Prostate gland (tissue), 2 donors: ENCODE measurements around the gene MCOLN1. TPM values are rescaled to one million over a fixed set of nuclear protein-coding genes. Genes with fewer than 3 reads are reported as not detected.

Source experiments
- DNase-seq: peaks from one replicate; pipeline ENCODE4 v3.0.0-alpha.2; 2019; ENCODE audit warnings: low spot score
- H3K27ac ChIP-seq, 2 donors: fragments of 200-600 bp; sonication (generic); 2 replicates each; pipeline ENCODE4 v1.5.1; 2017 to 2019
- H3K27me3 ChIP-seq: fragments of 200-600 bp; sonication (generic); replicated peaks from 2 replicates; pipeline ENCODE4 v1.5.1; 2019; ENCODE audit not compliant: insufficient read depth
- H3K36me3 ChIP-seq, 2 donors: fragments of 200-600 bp; sonication (generic); 1 replicate in 1 of 2; 2 replicates in 1 of 2; pipeline versions ENCODE4 v1.5.1 to v1.8.1; 2017 to 2019
- H3K4me1 ChIP-seq: fragments of 200-600 bp; sonication (generic); replicated peaks from 2 replicates; pipeline ENCODE4 v1.5.1; 2019
- H3K4me3 ChIP-seq, 2 donors: fragments of 200-600 bp; sonication (generic); 2 replicates each; pipeline ENCODE4 v1.5.1; 2017 to 2019
- H3K9me3 ChIP-seq: fragments of 200-600 bp; sonication (generic); 2 replicates; pipeline ENCODE4 v1.5.1; 2017
- POLR2A ChIP-seq: fragments of 450-650 bp; IDR thresholded peaks from one replicate; pipeline ENCODE4 v1.6.1; 2016; ENCODE audit warnings: antibody characterized with exemption, mild to moderate bottlenecking
- POLR2AphosphoS5 ChIP-seq: sonication (generic); formaldehyde crosslinking; IDR thresholded peaks from one replicate; pipeline ENCODE4 v1.6.1; 2017; ENCODE audit warnings: antibody characterized with exemption
- WGBS: methylation state at CpG from one replicate; pipeline ENCODE4 v1.1.5; 2018; 5-methylcytosine and 5-hydroxymethylcytosine counted together
- intact Hi-C: fragments of 100-400 bp; cut with DNase I; formaldehyde crosslinking; loops from one replicate; pipeline ENCODE4 v1.14.2; 2022
- total RNA-seq, 2 donors: library from RNA; depleted of rRNA; stranded (reverse); fragments of >200 nt; gene quantifications; one replicate each; pipeline ENCODE4 v1.1.0, GENCODE V29; 2016
- TF ChIP-seq, protein P1 (sequence below), 4 experiments: fragments of 200-600 bp in 2 of 4; fragments of 450-650 bp in 2 of 4; sonication (generic) in 2 of 4; IDR thresholded peaks; 1 replicate in 3 of 4; 2 replicates in 1 of 4; pipeline ENCODE4 v1.5.1; 2016 to 2019; ENCODE audit warnings: antibody characterized with exemption in 4 of 4, mild to moderate bottlenecking in 2 of 4, moderate library complexity in 2 of 4

The MCOLN1 gene
- total RNA-seq, 2 donors from 2014 or later, result 13.4 to 24.8 TPM

DNA sequence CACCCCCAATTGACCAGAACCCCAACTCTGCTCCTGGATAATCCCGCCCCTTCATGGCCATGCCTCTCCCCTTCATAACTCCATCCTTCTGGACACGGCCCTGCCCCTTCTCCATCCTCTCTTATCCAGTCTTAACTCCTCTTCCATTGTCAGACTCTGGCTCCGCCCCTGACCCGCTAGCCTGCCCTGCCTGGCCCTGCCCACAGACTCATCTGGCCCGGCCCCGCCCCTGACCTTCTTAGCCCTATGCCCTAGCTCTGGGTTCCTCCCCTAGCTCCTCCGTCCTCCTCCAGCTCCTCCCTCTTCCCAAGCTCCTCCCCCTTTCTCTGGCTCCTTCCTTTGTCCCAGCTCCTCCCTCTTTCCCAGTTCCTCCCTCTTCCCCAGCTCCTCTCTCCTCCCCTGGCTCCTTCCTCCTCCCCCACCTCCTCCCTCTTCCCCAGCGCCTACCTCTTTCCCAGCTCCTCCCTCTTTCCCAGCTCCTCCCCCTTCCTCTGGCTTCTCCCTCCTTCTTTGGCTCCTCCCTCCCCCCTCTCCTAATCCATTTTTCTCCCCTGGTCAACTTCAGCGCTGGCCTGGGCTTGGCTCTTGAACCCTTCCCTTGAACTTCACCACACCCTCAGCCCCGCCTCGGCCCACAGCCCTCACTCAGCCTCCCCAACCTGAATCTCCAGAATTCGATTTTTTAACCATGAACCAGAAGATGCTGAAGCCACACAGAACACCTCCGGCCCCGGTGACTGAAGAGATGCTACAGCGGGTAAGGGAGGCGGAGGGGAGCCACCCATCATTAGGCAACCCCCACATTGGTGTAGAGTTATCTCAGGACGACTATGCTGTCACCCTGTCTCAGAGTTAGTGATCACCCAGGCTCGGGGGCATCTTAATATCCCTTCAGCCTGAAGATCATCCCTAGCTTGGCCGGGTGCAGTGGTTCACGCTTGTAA, 15.8 kb upstream of the MCOLN1 start:
- H3K9me3 ChIP-seq, result no peaks in the 10 kb centered on the region
- TF ChIP-seq POLR2A, result no peak
- TF ChIP-seq, protein P1, sequence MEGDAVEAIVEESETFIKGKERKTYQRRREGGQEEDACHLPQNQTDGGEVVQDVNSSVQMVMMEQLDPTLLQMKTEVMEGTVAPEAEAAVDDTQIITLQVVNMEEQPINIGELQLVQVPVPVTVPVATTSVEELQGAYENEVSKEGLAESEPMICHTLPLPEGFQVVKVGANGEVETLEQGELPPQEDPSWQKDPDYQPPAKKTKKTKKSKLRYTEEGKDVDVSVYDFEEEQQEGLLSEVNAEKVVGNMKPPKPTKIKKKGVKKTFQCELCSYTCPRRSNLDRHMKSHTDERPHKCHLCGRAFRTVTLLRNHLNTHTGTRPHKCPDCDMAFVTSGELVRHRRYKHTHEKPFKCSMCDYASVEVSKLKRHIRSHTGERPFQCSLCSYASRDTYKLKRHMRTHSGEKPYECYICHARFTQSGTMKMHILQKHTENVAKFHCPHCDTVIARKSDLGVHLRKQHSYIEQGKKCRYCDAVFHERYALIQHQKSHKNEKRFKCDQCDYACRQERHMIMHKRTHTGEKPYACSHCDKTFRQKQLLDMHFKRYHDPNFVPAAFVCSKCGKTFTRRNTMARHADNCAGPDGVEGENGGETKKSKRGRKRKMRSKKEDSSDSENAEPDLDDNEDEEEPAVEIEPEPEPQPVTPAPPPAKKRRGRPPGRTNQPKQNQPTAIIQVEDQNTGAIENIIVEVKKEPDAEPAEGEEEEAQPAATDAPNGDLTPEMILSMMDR (IDR thresholded peaks at IDR 0.05), result no peak
- no peak for TF ChIP-seq POLR2AphosphoS5
- intact Hi-C loops, result no loop called here
- no peak overlapping the region for H3K4me3 ChIP-seq
- no peaks in the 10 kb centered on the region for H3K36me3 ChIP-seq
- no peak for DNase-seq
- no peaks in the 10 kb centered on the region for H3K4me1 ChIP-seq
- no peaks in the 10 kb centered on the region for H3K27me3 ChIP-seq
- 52% methylated on average over 20 of the region's 20 CpGs for WGBS
- no peak overlapping the region for H3K27ac ChIP-seq

DNA sequence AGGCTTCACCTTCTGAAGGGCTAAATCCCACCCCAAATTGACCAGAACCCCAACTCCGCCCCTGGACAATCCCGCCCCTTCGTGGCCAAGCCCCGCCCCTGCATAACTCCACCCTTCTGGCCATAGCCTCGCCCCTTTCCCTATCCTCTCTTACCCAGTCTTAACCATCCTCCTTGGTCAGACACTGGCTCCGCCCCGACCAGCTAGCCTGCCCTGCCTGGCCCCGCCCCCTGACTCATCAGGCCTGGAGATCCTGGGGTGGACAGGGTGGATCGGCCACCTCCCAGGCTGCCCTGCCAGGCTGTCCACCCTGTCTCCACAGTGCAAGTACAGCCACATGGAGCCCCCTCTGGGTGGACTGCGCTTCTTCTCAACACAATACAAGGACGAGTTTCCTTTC, 14.5 kb upstream of the MCOLN1 start:
- TF ChIP-seq, protein P1 (IDR thresholded peaks at IDR 0.05), result no peak
- TF ChIP-seq POLR2AphosphoS5, result no peak
- no peak for TF ChIP-seq POLR2A
- no peaks in the 10 kb centered on the region for H3K36me3 ChIP-seq
- no peak overlapping the region for H3K27ac ChIP-seq
- no peaks in the 10 kb centered on the region for H3K9me3 ChIP-seq
- DNase-seq, result no peak
- no peak overlapping the region for H3K4me3 ChIP-seq
- intact Hi-C loops, result no loop called here
- no peaks in the 10 kb centered on the region for H3K27me3 ChIP-seq
- 39% methylated on average over 11 of the region's 11 CpGs for WGBS
- no peaks in the 10 kb centered on the region for H3K4me1 ChIP-seq

DNA sequence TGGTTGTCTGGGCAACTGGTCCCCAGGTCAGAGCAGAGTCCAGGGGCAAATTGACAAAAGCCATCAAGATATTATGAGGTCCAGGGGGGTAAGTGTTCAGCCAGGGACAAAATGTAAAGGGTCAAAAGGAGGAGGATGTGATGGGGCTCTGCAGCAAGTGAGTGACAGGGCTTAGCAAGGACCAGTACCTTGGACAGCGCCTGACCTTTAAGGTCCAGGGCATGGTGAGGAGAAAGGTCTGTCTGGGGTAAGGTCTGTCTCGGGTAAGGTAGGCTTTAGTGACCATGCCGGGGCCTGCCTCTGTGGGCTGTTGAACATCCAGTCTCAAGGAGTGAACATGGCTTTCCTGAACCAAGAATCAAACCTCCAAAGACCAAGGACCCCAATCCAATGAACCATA, 12.8 kb upstream of the MCOLN1 start:
- TF ChIP-seq POLR2A, result no peak
- TF ChIP-seq, protein P1 (IDR thresholded peaks at IDR 0.05), result no peak
- TF ChIP-seq POLR2AphosphoS5, result no peak
- intact Hi-C loops, result no loop called here
- Histone ChIP-seq H3K4me1 (no peaks in the 10 kb centered on the region), H3K27me3 (no peaks in the 10 kb centered on the region), H3K27ac (no peak overlapping the region), H3K9me3 (no peaks in the 10 kb centered on the region), H3K4me3 (no peak overlapping the region), H3K36me3 (no peaks in the 10 kb centered on the region)
- 22% methylated on average over 3 of the region's 3 CpGs for WGBS
- DNase-seq, result no peak

DNA sequence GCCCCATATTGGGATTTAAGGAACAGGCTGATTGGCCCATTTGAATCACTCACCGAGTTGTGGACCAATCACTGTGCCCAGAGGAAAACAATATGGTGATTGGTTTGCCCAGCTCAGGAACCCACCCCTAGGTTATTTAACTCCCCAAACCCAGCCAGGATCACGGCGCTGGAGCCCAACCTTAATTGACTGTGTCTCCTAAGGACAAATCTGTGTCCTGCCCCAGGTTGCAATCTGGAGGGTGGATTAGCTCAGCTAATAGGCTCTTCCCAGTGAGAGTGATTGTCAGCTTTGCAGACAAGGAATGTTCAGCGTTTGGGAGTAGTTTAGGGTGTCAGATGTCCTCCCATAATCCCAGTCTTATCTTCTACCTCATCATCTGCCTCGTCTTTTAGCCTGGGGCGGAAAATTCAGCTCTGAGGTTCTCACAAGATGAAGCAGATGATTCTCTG, 10.0 kb upstream of the MCOLN1 start:
- no peak overlapping the region for H3K27ac ChIP-seq
- no peak for TF ChIP-seq POLR2A
- TF ChIP-seq, protein P1 (IDR thresholded peaks at IDR 0.05), result no peak
- no peak for TF ChIP-seq POLR2AphosphoS5
- no peak for DNase-seq
- intact Hi-C loops, result no loop called here
- no peaks in the 10 kb centered on the region for H3K27me3 ChIP-seq
- no peak overlapping the region for H3K4me3 ChIP-seq
- no peaks in the 10 kb centered on the region for H3K36me3 ChIP-seq
- WGBS, result 31% methylated on average over 6 of the region's 6 CpGs
- H3K4me1 ChIP-seq, result no peaks in the 10 kb centered on the region
- H3K9me3 ChIP-seq, result no peaks in the 10 kb centered on the region
